ENCODE results near the gene ANKK1. TPM values are rescaled to one million over a fixed set of nuclear protein-coding genes. Genes with fewer than 3 reads are reported as not detected.

ANKK1 gene
- total and polyA plus RNA-seq, 2 of the 8 experiments (the other 6 are each of a cell fraction or from before 2014, with no cell fraction given) = 0.11 TPM; not detected in 1

GRCh38 chr11:113382121-113382520 lies 5.5 kb upstream of the ANKK1 start:
- Histone ChIP-seq H3K9ac (replicated peaks in 1 of 4; ENCODE audit: extremely low read depth in 1 of 4, low read depth in 3 of 4, low read length in 3 of 4) (no peak overlapping the region), H4K8ac (ENCODE audit: extremely low read depth, insufficient read depth, low read length) (no peak overlapping the region), H3K4me1 (replicated peaks in 1 of 4; ENCODE audit: control insufficient read depth in 3 of 4, insufficient read depth in 4 of 4, low read length in 3 of 4) (peaks cover 2 to 7% (median 4%) of the 10 kb centered on the region in 4 experiments; a peak in 4 of 7 replicates), H3K36me3 (ENCODE audit: control insufficient read depth in 2 of 4, insufficient read depth in 4 of 4, low read length in 3 of 4) (no peaks in the 10 kb centered on the region), H3K79me2 (ENCODE audit: control insufficient read depth in 1 of 2, insufficient read depth in 2 of 2, low read length in 2 of 2) (no peaks in the 10 kb centered on the region), H4K5ac (ENCODE audit: insufficient read length, low read depth, low read length) (no peak overlapping the region), H2AK5ac (ENCODE audit: low read depth, low read length) (no peak overlapping the region), H2BK12ac (ENCODE audit: low read depth, low read length) (no peak overlapping the region), H3K18ac (ENCODE audit: extremely low read depth, low read length) (no peak overlapping the region), H3K56ac (replicated peaks; ENCODE audit: insufficient read length, low read depth, low read length) (no peak overlapping the region), H3K14ac (ENCODE audit: insufficient read length) (no peak overlapping the region), H3K23ac (ENCODE audit: insufficient read length) (no peak overlapping the region), H3K27me3 (replicated peaks in 1 of 4; ENCODE audit: control insufficient read depth in 3 of 4, extremely low read depth in 1 of 4, insufficient read depth in 3 of 4, low read length in 3 of 4) (peaks cover 0 to 7% (median 3%) of the 10 kb centered on the region in 4 experiments; a peak in 3 of 7 replicates), H2BK5ac (ENCODE audit: low read depth, low read length) (no peak overlapping the region), H3K23me2 (ENCODE audit: low read depth, low read length) (no peaks in the 10 kb centered on the region), H3K4me2 (ENCODE audit: insufficient read depth in 1 of 2, low read depth in 2 of 2, low read length in 2 of 2) (no peak overlapping the region), H4K91ac (replicated peaks; ENCODE audit: insufficient read length, low read length) (no peak overlapping the region), H2BK15ac (ENCODE audit: low read length) (no peak overlapping the region), H3K79me1 (ENCODE audit: low read depth, low read length) (no peaks in the 10 kb centered on the region), H2BK120ac (replicated peaks; ENCODE audit: low read depth, low read length) (no peak overlapping the region), H4K20me1 (replicated peaks in 1 of 2; ENCODE audit: control insufficient read depth in 1 of 2, insufficient read depth in 2 of 2, low read length in 2 of 2) (no peaks in the 10 kb centered on the region), H2AFZ (ENCODE audit: low read length) (no peak overlapping the region), H3K27ac (ENCODE audit: low read depth, low read length) (no peak overlapping the region), H3K9me3 (ENCODE audit: insufficient read depth in 2 of 2, low read depth in 1 of 2, low read length in 1 of 2) (no peaks in the 10 kb centered on the region), H3K4me3 (ENCODE audit: extremely low read depth in 1 of 4, insufficient read depth in 2 of 4, low read depth in 3 of 4, low read length in 4 of 4) (no peak overlapping the region), H3K4ac (replicated peaks; ENCODE audit: insufficient read length, low read depth, low read length) (no peak overlapping the region), H2BK20ac (ENCODE audit: low read length) (no peak overlapping the region)
- ChIA-PET POLR2A (ENCODE audit: partially characterized antibody) (no interaction called here), CTCF (ENCODE audit: partially characterized antibody) (no interaction called here)
- FAIRE-seq (no peak), DNase-seq (ENCODE audit: low read depth in 1 of 2, low spot score in 2 of 2) (no peak)
- no peak for TF ChIP-seq CHD7 (IDR thresholded peaks at IDR 0.05; ENCODE audit: insufficient replicate concordance, low read length)
